CD4-positive, alpha-beta T cell treated with Interleukin-1 beta for 1 hour (primary cell): ENCODE measurements around the gene COX10.

Source experiments
- DNase-seq, 2 donors: peaks; one replicate each; pipeline ENCODE4 v3.0.0-alpha.2; 2020 to 2022

COX10 gene

GRCh38 chr17:14070344-14070984, 1.2 kb downstream of the COX10 start:
- no peak for DNase-seq

GRCh38 chr17:14072881-14073280, 3.6 kb downstream of the COX10 start:
- DNase-seq = no peak

DNA sequence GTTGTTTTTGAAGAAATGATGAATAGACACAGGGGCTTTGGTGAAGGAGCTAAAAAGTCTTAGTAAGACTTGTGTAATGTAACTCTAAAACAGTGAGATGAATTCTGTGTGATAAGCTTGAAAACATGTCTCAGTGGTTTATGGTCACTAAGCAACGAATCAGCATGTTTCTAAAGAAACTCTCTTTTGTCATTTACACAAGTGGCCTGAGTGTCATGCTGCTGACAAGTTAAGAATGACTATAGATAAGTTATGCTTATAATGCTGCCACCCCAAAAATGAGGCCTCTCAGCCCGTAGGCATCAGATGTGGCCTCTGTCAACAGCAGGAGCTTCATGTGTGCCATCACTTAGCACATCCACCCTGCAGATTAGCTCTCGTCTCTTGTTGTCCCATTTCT, 8.7 kb downstream of the COX10 start:
- DNase-seq = no peak

GRCh38 chr17:14080847-14081251, 11.5 kb downstream of the COX10 start:
- no peak for DNase-seq

- no peak for DNase-seq
Observed at GRCh38 chr17:14082848-14083247, 13.5 kb downstream of the COX10 start.

- no peak for DNase-seq
Observed at GRCh38 chr17:14084955-14085354, 15.7 kb downstream of the COX10 start.

GRCh38 chr17:14086189-14086588, 16.9 kb downstream of the COX10 start:
- DNase-seq = no peak

- DNase-seq = no peak
Observed at GRCh38 chr17:14089179-14089578, 19.9 kb downstream of the COX10 start.

DNA sequence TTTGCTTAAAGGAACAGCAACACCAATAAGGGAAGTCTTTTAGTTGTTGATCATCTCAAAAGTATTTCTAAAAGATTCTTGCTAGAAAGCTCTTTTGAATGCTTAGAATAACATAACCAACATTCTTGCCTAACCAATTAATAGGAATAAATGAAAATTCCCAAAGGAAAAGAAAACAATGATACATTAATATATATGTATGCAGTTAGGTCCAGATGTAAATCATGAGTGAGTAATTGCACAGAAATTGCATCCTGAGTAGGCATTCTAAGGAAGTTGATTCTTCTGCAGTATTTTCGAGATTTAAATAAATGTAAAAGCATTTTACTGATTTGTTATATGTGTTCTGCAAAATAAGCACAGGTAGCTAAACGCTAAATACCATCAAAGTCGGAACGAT, 22.1 kb downstream of the COX10 start:
- no peak for DNase-seq

DNA sequence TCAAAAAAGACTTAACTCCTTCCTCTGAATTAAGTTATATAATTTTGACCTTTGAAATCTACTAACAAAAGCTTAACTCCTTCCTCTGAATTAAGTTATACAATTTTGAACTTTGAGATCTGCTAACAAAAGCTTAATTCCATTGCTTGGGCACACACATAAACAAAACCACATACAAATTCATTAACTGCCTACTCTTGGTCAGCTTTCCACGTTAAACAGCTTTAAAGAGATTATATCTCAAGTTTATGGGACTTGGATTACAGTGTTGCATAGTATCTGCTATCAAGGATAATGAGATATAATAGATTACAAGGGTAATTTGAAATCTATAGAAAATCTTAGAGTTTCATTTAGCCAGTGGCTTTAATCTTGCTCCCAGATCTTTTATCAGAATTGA, 23.5 kb downstream of the COX10 start:
- DNase-seq = no peak

- no peak for DNase-seq
Observed at GRCh38 chr17:14094676-14095601, 25.6 kb downstream of the COX10 start.

DNA sequence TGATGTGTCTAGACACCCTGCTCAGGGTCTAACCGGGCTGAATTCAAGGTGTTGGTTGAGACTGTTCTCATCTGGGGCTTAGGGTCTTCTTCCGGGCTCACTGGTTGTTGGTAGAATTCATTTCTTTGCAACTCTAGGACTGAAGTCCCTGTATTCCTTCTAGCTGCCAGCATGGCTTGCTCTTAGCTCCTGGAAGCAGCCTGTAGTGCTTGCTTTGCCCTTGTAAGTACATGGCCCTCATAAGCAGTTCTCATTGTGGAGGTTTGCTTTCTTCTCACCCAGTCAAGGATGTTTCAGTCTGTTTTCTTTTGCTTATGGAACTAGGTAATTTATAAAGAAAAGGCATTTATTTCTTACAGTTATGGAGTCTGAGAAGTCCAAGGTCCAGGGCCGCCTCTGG, 26.3 kb downstream of the COX10 start:
- DNase-seq = no peak

DNA sequence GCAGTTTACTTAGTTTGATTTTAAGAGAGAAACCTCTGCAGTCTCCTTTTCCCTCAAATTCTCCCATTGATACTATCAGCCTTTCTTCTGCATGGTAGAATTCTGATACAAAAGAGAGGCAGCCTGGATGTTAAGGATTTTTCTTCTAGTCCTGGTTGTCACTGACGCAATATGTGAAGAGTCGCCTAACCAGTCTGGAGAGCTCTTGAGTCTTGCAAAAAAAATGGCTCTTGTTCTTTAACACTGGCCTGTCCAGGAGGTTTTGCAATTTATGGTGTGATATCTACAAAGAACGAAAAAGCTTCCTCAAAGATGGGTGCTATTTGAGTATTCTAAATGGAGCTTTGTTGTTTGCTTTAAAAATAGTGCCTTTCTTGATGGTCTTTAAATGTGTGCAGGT, 28.9 kb downstream of the COX10 start:
- no peak for DNase-seq

- no peak for DNase-seq
Observed at GRCh38 chr17:14101976-14102375, 32.7 kb downstream of the COX10 start.

DNA sequence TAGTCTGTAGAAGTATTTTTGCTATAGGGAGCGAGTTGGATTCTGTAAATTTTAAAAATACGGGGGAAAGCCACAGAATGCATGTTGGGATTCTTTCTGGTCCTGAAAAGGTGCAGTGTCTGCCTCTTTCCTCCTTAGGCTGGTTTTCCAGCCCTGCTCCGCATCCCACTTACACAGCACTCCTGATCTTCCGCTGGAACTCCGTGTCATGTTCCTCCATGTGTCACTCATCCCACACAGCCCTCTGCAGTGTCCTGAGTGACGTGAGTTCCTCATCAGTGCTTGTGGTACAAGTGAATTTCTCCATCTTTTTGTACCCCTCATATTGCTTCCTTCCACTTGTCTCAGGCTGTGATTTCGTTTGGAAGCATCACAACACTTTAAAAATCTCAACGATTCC, 34.5 kb downstream of the COX10 start:
- DNase-seq = no peak

- no peak for DNase-seq
Observed at GRCh38 chr17:14104734-14105133, 35.4 kb downstream of the COX10 start.

DNA sequence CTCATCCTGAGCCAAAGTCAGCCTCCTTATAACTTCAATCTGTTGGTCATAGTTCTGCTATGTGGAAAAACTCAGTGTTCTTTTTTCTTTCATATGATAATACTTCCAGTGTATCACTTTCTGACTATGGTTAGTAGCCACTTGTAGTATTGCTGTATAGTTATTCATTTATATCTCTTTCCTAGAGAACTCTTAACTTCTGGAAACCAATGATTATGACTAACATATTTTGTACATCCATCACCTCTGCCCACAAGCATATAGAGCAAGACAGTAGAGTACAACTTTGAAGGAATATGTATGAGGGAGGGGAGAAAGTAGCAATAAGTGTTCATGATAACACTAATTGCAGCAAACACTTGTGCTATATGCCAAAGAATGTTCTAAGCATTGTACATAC, 38.6 kb downstream of the COX10 start:
- DNase-seq = no peak

DNA sequence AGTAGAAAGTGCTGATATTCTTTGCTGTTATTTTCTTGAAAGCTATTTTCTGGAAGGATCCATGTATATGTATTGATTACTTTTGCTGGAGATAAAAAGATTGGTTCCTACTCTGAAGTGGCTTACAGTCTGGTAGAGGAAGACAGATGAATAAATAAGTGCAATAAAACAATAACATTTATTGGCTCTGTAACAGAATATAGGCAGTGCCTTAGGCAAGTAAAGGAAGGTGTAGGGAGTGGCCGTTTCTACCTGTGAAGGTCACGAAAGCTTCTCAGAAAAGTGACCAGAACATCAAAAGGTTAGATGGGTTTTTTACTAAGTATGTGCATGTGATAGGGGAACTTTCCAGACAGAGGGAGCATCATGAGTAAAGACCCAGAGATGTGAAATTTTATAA, 43.1 kb downstream of the COX10 start:
- DNase-seq = no peak

GRCh38 chr17:14113137-14113536, 43.8 kb downstream of the COX10 start:
- DNase-seq = no peak

DNA sequence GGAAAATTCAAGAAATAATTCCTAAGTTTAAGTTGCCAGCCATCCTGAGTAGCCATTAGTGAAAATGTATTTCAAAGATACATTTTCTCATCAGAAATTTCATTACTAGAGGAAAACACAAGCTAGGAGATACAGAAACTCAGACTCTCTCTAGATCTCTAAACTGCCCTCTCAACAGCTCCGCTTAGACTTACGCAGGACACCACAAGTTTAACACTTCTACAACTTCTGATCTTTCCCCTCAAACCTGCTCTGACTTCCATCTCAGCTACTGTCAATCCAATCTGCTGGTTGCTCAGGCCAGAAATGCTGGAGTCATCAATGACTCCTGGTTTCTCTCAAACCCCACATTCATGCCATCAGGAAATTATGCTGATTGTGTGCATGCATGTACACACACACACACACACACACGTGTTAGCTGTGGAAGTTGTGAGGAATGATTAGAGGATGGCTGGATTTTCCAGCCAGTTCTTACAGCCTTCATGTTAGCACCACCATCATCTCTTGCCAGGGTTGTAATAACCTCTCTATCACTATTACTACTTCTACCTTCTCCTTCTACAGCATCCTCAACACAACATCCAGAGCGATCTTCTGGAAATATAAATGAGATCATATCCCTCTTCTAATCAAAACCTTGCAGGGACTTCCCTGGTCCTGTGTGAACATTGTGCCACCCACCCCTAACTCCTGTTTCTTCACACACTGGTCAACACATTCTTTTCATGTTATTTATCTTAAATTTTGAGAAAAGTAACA, 47.1 kb downstream of the COX10 start:
- DNase-seq = no peak

GRCh38 chr17:14118951-14119350, 49.6 kb downstream of the COX10 start:
- DNase-seq = no peak

DNA sequence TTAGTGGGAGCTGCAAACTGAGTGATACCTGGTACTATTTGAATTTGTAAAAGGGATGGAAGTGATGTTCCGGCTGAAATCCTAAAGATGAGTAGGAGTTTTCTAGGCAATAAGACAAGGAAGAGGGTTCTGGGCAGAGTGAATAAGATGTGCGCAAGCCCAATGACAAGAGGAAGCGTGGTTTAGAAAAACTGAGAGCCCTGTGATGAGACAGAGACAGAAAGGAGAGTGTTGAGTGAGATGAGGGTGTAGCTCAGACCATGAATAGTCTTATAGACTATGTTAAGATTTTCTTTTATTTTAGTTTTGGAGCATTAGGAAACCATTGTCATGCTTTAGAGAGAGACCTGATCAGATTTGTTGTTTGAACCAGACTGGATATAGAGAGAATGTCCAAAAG, 50.2 kb downstream of the COX10 start:
- DNase-seq = no peak

DNA sequence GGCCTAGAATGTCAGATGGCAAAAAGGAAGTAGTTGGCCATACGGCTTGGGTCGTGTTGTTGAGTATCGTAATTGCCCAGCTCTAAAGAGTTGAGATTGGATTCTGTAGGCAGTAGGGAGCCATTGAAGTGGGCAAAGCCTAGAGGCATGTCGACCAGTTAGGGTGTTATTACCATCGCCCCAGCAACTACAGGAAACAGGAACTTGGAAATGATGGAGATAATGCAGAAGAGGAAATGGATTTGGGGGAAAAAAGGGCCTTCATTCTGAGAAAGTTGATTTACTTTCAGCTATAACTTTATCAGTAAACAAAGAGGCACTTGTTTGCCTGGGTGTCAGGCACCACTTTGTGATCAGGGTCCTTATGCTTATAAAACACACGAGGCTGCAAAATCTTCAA, 52.6 kb downstream of the COX10 start:
- DNase-seq = no peak
